ENCODE results near the gene FAM168B. TPM values are rescaled to one million over a fixed set of nuclear protein-coding genes. Genes with fewer than 3 reads are reported as not detected.

FAM168B gene
- total RNA-seq, 1 donor from 2014 or later = 104 TPM

DNA sequence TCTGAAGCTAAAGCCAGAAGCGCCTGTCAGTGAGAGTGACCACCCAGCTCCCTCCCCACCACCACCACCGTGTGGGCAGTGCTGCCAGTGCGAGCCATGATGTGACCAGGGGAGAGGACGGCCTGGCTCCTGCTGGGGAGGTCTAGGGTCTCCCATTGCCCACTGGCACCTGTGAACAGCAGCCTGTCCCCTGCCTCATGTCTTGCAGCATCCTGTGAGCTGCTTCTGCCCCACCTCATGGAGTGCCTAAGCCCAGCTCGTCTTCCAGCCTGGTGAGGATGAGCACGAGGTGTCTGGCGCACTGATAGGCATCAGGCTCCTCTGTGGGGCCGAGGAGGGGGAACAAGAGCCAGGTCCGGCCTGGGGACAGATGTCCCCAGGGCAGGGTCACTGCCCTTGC is 61.4 kb downstream of the FAM168B start:
- TF ChIP-seq, protein P1, sequence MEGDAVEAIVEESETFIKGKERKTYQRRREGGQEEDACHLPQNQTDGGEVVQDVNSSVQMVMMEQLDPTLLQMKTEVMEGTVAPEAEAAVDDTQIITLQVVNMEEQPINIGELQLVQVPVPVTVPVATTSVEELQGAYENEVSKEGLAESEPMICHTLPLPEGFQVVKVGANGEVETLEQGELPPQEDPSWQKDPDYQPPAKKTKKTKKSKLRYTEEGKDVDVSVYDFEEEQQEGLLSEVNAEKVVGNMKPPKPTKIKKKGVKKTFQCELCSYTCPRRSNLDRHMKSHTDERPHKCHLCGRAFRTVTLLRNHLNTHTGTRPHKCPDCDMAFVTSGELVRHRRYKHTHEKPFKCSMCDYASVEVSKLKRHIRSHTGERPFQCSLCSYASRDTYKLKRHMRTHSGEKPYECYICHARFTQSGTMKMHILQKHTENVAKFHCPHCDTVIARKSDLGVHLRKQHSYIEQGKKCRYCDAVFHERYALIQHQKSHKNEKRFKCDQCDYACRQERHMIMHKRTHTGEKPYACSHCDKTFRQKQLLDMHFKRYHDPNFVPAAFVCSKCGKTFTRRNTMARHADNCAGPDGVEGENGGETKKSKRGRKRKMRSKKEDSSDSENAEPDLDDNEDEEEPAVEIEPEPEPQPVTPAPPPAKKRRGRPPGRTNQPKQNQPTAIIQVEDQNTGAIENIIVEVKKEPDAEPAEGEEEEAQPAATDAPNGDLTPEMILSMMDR (conservative IDR thresholded peaks at IDR 0.05) = no peak
- Mint-ChIP-seq H3K27ac (no peak overlapping the region), H3K4me1 (ENCODE audit: unreplicated experiment) (peaks cover 6% of the 10 kb centered on the region), H3K4me3 (no peak overlapping the region), H3K27me3 (peaks cover 14% of the 10 kb centered on the region), H3K9me3 (no peaks in the 10 kb centered on the region), H3K36me3 (peaks cover 3% of the 10 kb centered on the region)
- no peak for DNase-seq (ENCODE audit: extremely low spot score, unreplicated experiment)

DNA sequence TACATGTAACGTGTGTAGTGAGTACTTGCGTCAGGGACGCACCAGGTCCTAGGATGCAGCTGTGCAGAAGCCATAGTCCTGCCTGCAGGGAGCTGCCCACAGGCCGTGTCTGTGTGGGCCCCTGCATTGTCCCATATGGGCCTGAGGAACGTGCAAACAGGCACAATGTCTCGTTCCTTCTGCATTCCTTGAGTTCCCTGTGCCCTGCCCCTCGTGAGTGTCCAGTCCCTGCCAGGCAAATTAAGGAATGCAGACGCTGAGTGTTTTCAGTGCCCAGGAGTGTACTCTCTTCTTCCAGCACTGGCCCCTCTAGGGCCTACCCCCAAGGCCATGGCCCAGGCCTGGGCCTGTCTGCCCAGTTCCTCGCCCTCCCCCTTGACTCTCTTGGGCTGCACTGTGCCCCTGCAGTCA is 61.8 kb downstream of the FAM168B start:
- H3K27ac Mint-ChIP-seq = no peak overlapping the region
- no peaks in the 10 kb centered on the region for H3K9me3 Mint-ChIP-seq
- H3K4me3 Mint-ChIP-seq = no peak overlapping the region
- peaks cover 14% of the 10 kb centered on the region for H3K27me3 Mint-ChIP-seq
- H3K36me3 Mint-ChIP-seq = peaks cover 3% of the 10 kb centered on the region
- TF ChIP-seq, protein P1 (conservative IDR thresholded peaks at IDR 0.05) = no peak
- no peak for DNase-seq (ENCODE audit: extremely low spot score, unreplicated experiment)
- peaks cover 6% of the 10 kb centered on the region for H3K4me1 Mint-ChIP-seq (ENCODE audit: unreplicated experiment)

DNA sequence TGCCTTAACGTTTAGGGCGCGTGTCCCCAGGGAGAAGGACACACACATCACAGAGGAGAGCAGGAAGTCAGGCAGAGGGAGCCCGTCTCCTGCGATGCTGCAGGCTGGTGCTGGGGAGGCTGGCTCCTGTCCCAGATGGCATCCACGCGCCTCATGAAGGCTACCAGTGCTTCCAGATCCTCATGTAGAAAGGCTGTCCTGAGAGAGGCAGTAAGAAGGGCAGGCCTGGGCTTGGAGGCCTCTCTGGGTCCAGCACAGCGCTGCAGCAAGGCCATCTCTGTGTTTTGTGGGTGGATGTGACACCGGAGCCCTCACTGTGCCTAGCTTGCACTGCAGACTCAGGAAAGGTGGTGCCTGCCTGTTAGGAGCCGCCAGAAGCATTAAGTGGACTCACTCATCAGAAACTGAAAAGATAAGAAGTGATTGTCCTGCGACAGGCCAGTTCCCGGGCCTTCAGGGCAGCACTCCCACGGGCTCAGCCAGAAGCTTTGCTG is 62.7 kb downstream of the FAM168B start:
- H3K9me3 Mint-ChIP-seq = no peaks in the 10 kb centered on the region
- peaks cover 11% of the 10 kb centered on the region for H3K27me3 Mint-ChIP-seq
- no peak overlapping the region for H3K4me3 Mint-ChIP-seq
- H3K27ac Mint-ChIP-seq = no peak overlapping the region
- H3K4me1 Mint-ChIP-seq (ENCODE audit: unreplicated experiment) = peaks cover 6% of the 10 kb centered on the region
- TF ChIP-seq, protein P1 (conservative IDR thresholded peaks at IDR 0.05) = no peak
- DNase-seq (ENCODE audit: extremely low spot score, unreplicated experiment) = no peak
- H3K36me3 Mint-ChIP-seq = peaks cover 3% of the 10 kb centered on the region

DNA sequence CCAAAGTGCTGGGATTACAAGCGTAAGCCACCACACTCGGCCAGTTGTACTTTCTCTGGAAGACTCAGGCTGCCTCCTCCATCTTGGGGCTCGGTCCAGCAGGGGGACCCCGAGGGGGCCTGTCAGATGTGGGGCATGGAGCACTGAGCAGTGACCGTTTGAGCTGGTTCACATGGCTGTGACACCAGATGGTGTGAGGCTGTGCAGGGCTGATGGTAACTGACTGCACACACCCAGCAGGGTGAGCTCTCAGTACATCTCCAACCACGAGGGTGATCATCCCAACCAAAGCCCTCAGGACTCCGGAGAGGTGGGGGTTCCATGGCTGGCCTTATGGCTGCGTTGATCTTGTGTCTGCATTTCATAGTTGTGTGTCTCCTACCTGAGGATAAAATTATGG is 63.4 kb downstream of the FAM168B start:
- no peaks in the 10 kb centered on the region for H3K9me3 Mint-ChIP-seq
- no peak overlapping the region for H3K4me3 Mint-ChIP-seq
- peaks cover 3% of the 10 kb centered on the region for H3K36me3 Mint-ChIP-seq
- no peak overlapping the region for H3K27ac Mint-ChIP-seq
- peaks cover 6% of the 10 kb centered on the region for H3K4me1 Mint-ChIP-seq (ENCODE audit: unreplicated experiment)
- H3K27me3 Mint-ChIP-seq = peaks cover 11% of the 10 kb centered on the region
- TF ChIP-seq, protein P1 (conservative IDR thresholded peaks at IDR 0.05) = no peak
- DNase-seq (ENCODE audit: extremely low spot score, unreplicated experiment) = no peak

DNA sequence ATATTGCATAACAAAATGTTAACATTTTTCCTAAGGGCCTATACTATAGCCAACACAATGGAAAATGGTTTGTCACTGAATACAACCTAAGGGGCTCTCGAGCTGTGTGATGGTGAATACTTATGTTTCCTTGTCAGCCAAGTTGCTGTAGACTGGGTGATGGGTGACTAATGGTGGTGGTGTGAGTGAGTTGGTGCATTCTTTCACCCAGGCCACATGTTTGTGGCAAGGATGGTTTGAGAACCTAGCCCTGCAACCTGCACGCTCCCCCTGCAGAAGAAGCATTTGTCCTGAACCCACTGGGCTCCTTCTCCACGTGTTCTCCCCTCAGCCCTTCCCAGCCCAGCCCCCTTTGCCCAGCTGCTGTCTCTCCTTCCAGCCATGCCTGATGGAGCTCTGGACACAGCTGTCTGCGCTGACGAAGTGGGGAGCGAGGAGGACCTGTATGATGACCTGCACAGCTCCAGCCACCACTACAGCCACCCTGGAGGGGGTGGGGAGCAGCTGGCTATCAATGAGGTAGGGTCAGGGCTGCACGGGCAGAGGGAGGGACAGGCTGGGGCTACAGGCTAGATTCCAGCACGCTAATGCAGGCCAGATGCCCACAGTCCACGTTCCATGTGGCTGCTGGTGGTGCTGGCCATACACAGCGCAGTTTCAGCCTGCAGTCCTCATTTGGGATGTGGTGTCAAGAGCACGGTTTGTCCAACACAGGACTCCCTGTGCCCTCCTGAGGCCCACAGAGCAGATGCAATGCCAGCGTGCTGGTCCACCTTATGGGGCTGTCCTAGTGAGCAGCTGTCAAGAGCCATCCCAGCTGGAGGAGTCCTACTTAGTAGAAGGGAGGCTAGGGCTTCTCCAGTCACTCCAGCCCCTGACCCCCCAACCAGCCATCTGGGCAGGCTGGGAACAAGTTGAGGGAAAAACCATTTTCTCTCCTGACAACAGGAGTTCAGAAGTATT is 65.4 kb downstream of the FAM168B start:
- no peak for DNase-seq (ENCODE audit: extremely low spot score, unreplicated experiment)
- Mint-ChIP-seq H3K27me3 (no peaks in the 10 kb centered on the region), H3K4me3 (no peak overlapping the region), H3K36me3 (peaks cover 3% of the 10 kb centered on the region), H3K4me1 (ENCODE audit: unreplicated experiment) (no peaks in the 10 kb centered on the region), H3K27ac (no peak overlapping the region), H3K9me3 (no peaks in the 10 kb centered on the region)
- TF ChIP-seq, protein P1 (conservative IDR thresholded peaks at IDR 0.05) = no peak

Data from type B pancreatic cell (in vitro differentiated cells).